IMR-90 (cell line): Measurements from ENCODE around the gene PSMG3. TPM values are rescaled to one million over a fixed set of nuclear protein-coding genes. Genes with fewer than 3 reads are reported as not detected.
"Not testable (repeated sequence)": the region's sequence is repeated elsewhere in the genome, so short reads cannot be mapped to it uniquely, and the experiment has no call there.

Source experiments
- ATAC-seq: fragments of 200-7000 bp; cut with Tn5 transposase; 2 replicates; pipeline ENCODE4 v1.9.1; 2020; ENCODE audit warnings: low read depth, mild to moderate bottlenecking, moderate library complexity
- BruUV-seq: library from RNA; stranded (reverse); fragments of 400-500 nt; replicated peaks from 2 replicates; lab custom pipeline; 2021; lab: Mats Ljungman, UMichigan
- CTCF ChIA-PET: fragments of 300-600 bp; formaldehyde crosslinking; extraction: SDS; loops from one replicate; lab custom pipeline; 2021; ENCODE audit warnings: antibody characterized with exemption; lab: Yijun Ruan, JAX
- POLR2A ChIA-PET: fragments of 300-600 bp; sonication (Branson Sonifier 250); formaldehyde crosslinking; loops from one replicate; lab custom pipeline; 2022; ENCODE audit warnings: antibody characterized with exemption; ENCODE audit not compliant: unreplicated experiment; lab: Charles Lee
- DNase-seq: peaks from one replicate; pipeline ENCODE4 v3.0.0; 2013
- H2AFZ ChIP-seq: replicated peaks from 2 replicates; pipeline ENCODE3; 2013; ENCODE audit warnings: low read length, mild to moderate bottlenecking; ENCODE audit not compliant: poor library complexity
- H2AK5ac ChIP-seq: 2 replicates; pipeline ENCODE4 v1.6.1; 2013; ENCODE audit warnings: low read depth, low read length, inconsistent platforms
- H2AK9ac ChIP-seq: replicated peaks from 2 replicates; pipeline ENCODE3; 2013; ENCODE audit warnings: mild to moderate bottlenecking, low read depth, low read length, moderate library complexity; ENCODE audit not compliant: poor library complexity
- H2BK120ac ChIP-seq: 2 replicates; pipeline ENCODE4 v1.6.1; 2013; ENCODE audit warnings: low read depth, low read length, inconsistent platforms
- H2BK15ac ChIP-seq: 3 replicates; pipeline ENCODE4 v1.6.1; 2013; ENCODE audit warnings: low read depth, low read length, inconsistent platforms
- H2BK20ac ChIP-seq: 2 replicates; pipeline ENCODE4 v1.6.1; 2013; ENCODE audit warnings: low read depth, mild to moderate bottlenecking, inconsistent platforms, low read length, moderate library complexity
- H2BK5ac ChIP-seq: 2 replicates; pipeline ENCODE4 v1.6.1; 2013; ENCODE audit warnings: mild to moderate bottlenecking, low read depth, low read length, inconsistent platforms; ENCODE audit not compliant: poor library complexity, severe bottlenecking
- H3K14ac ChIP-seq: replicated peaks from 2 replicates; pipeline ENCODE4 v1.6.1; 2013; ENCODE audit warnings: low read depth, low read length, inconsistent platforms
- H3K18ac ChIP-seq: 2 replicates; pipeline ENCODE4 v1.6.1; 2013; ENCODE audit warnings: low read depth, low read length, control low read depth
- H3K23ac ChIP-seq: 2 replicates; pipeline ENCODE4 v1.6.1; 2013; ENCODE audit warnings: low read depth, low read length, inconsistent platforms
- H3K27ac ChIP-seq: 2 replicates; pipeline ENCODE4 v1.5.1; 2013; ENCODE audit warnings: mild to moderate bottlenecking, control low read depth, low read length; ENCODE audit not compliant: insufficient read depth
- H3K27me3 ChIP-seq: 2 replicates; pipeline ENCODE4 v1.6.1; 2013; ENCODE audit warnings: low read length; ENCODE audit not compliant: control insufficient read depth, insufficient read depth
- H3K36me3 ChIP-seq: 2 replicates; pipeline ENCODE4 v1.6.1; 2013; ENCODE audit warnings: low read length, mixed read lengths; ENCODE audit not compliant: control insufficient read depth, insufficient read depth
- H3K4ac ChIP-seq: 2 replicates; pipeline ENCODE4 v1.6.1; 2013; ENCODE audit warnings: low read depth, low read length, inconsistent platforms
- H3K4me1 ChIP-seq: 2 replicates; pipeline ENCODE4 v1.6.1; 2013; ENCODE audit warnings: low read length, mixed read lengths; ENCODE audit not compliant: control insufficient read depth, insufficient read depth
- H3K4me2 ChIP-seq: 2 replicates; pipeline ENCODE4 v1.6.1; 2013; ENCODE audit warnings: low read depth, mild to moderate bottlenecking, control low read depth, low read length, moderate library complexity
- H3K4me3 ChIP-seq: 2 replicates; pipeline ENCODE4 v1.5.1; 2013; ENCODE audit warnings: low read depth, mild to moderate bottlenecking, control low read depth, low read length, moderate library complexity; ENCODE audit not compliant: insufficient read depth
- H3K56ac ChIP-seq: 2 replicates; pipeline ENCODE4 v1.6.1; 2013; ENCODE audit warnings: low read length, inconsistent platforms; ENCODE audit not compliant: insufficient read depth; ENCODE audit errors: extremely low read depth
- H3K79me1 ChIP-seq, 2 experiments: 2 replicates each; pipeline ENCODE4 v1.6.1; 2013; ENCODE audit warnings: low read length in 2 of 2, inconsistent platforms in 1 of 2, low read depth in 1 of 2
- H3K9ac ChIP-seq: 2 replicates; pipeline ENCODE4 v1.6.1; 2013; ENCODE audit warnings: low read depth, low read length, control low read depth
- H3K9me1 ChIP-seq: 2 replicates; pipeline ENCODE4 v1.6.1; 2013; ENCODE audit warnings: low read length, inconsistent platforms; ENCODE audit not compliant: insufficient read depth
- H3K9me3 ChIP-seq: 2 replicates; pipeline ENCODE4 v1.6.1; 2013; ENCODE audit warnings: low read length; ENCODE audit not compliant: control insufficient read depth, insufficient read depth
- H4K20me1 ChIP-seq: 2 replicates; pipeline ENCODE4 v1.6.1; 2013; ENCODE audit warnings: low read length, inconsistent platforms; ENCODE audit not compliant: insufficient read depth
- H4K5ac ChIP-seq: 2 replicates; pipeline ENCODE4 v1.6.1; 2013; ENCODE audit warnings: mild to moderate bottlenecking, low read depth, low read length, control low read depth
- H4K8ac ChIP-seq, 2 experiments: 2 replicates each; pipeline ENCODE4 v1.6.1; 2013; ENCODE audit warnings: low read depth in 2 of 2, low read length in 2 of 2, control low read depth in 1 of 2, inconsistent platforms in 1 of 2
- H4K91ac ChIP-seq: 2 replicates; pipeline ENCODE4 v1.6.1; 2013; ENCODE audit warnings: low read depth, low read length, inconsistent platforms; ENCODE audit not compliant: insufficient read depth
- WGBS, 2 experiments: methylation state at CpG; one replicate each; pipeline versions ENCODE4 v1.1.5 to v1.1.7; 2013; ENCODE audit warnings: missing lambda C conversion rate in 2 of 2; ENCODE audit not compliant: insufficient read length in 1 of 2; ENCODE audit errors: extremely low coverage in 2 of 2; 5-methylcytosine and 5-hydroxymethylcytosine counted together
- dilution Hi-C: fragments of 300-500 bp; cut with HindIII; formaldehyde crosslinking; loops from one replicate; pipeline ENCODE4 v1.14.3; 2018; ENCODE audit warnings: low sequenced_read_pairs; ENCODE audit not compliant: unreplicated experiment
- in situ Hi-C: fragments of 300-500 bp; cut with MboI; formaldehyde crosslinking; loops from 3 replicates; pipeline ENCODE4 v1.14.3; 2019; ENCODE audit warnings: low sequenced_read_pairs, inconsistent platforms, mixed read lengths
- intact Hi-C: fragments of 100-400 bp; cut with micrococcal nuclease; formaldehyde crosslinking; loops from 2 replicates; pipeline ENCODE4 v1.10.0; 2022
- polyA plus RNA-seq, 3 experiments: library from polyadenylated mRNA; depleted of rRNA; stranded (reverse); fragments of >200 nt; gene quantifications; 2 replicates each; pipeline ENCODE4 v1.2.3, GENCODE V29; 2012; ENCODE audit warnings: low replicate concordance in 1 of 3
- total RNA-seq: library from RNA; depleted of rRNA; stranded (reverse); fragments of >200 nt; gene quantifications from 2 replicates; pipeline ENCODE4 v1.2.3, GENCODE V29; 2012

Gene PSMG3
- total and polyA plus RNA-seq, 2 of the 4 experiments (the other 2 are of a cell fraction): 37.3 to 54.1 TPM

DNA sequence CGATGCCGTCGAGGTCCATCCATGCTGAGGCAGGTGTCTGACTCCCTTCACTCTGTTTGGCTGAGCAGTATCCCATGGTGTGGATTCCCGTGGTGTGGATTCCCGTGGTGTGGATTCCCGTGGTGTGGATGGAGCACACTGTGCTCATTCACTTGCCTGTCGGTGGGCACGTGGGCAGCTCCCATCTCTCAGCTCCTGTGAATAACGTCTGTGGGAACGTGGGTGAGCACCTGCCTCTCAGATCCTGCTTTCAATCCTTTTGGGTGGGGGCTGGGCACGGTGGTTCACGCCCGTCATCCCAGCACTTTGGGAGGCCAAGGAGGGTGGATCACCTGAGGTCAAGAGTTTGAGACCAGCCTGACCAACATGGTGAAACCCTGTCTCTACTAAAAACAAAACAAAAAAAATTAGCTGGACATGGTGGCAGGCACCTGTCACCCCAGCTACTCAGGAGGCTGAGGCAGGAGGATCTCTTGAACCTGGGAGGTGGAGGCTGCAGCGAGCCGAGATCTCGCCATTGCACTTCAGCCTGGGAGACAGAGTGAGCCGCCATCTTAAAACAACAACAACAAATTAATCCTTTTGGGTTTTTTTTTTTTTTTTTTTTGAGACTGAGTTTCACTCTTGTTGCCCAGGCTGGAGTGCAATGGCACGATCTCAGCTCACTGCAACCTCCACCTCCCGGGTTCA, 13.6 kb upstream of the PSMG3 start:
- BruUV-seq, H3K4me3 ChIP-seq, H2BK5ac ChIP-seq, H3K9me1 ChIP-seq, H4K91ac ChIP-seq, H3K9ac ChIP-seq, H3K4me2 ChIP-seq, H3K18ac ChIP-seq, POLR2A ChIA-PET, H2BK20ac ChIP-seq, H3K56ac ChIP-seq, H3K14ac ChIP-seq, H3K79me1 ChIP-seq, H2AK9ac ChIP-seq, intact Hi-C loops, H4K5ac ChIP-seq, H3K23ac ChIP-seq, DNase-seq, H2BK120ac ChIP-seq, dilution Hi-C loops, H3K9me3 ChIP-seq, H4K20me1 ChIP-seq, H3K27me3 ChIP-seq, ATAC-seq, H3K4ac ChIP-seq, H2BK15ac ChIP-seq, H3K36me3 ChIP-seq, H3K27ac ChIP-seq, H2AK5ac ChIP-seq, H2AFZ ChIP-seq, H3K4me1 ChIP-seq, H4K8ac ChIP-seq: not testable (repeated sequence)
- CTCF ChIA-PET: interaction anchor here (0.7 kb wide), 1 partner anchor 437 kb away, joined by 4 read pairs; no protein-coding TSS in a partner anchor
- 81% methylated on average over 7 of the region's 19 CpGs; no CpG with 5 or more reads in 1 of the 2 experiments for WGBS, 2 experiments
- in situ Hi-C loops: loop anchor here (10.0 kb wide), 1 partner anchor 761 kb away; no protein-coding TSS in a partner anchor
